Activated CD8-positive, alpha-beta T cell treated with anti-CD3 and anti-CD28 coated beads, Interleukin-2, amount 10 ng/mL, durations not matched to agents 7 days and 5 days (primary cell): ENCODE results near the gene MRTFA. TPM values are rescaled to one million over a fixed set of nuclear protein-coding genes. Genes with fewer than 3 reads are reported as not detected.
"Not testable (repeated sequence)": the region's sequence is repeated elsewhere in the genome, so short reads cannot be mapped to it uniquely, and the experiment has no call there.

Experiments
- ATAC-seq: fragments of 150-1000 bp; cut with Tn5 transposase; one replicate; pipeline ENCODE4 v1.10.0; 2021; ENCODE audit warnings: moderate library complexity
- CTCF ChIA-PET: fragments of 350-600 bp; sonication (Branson Sonifier 250); formaldehyde crosslinking; loops from one replicate; lab custom pipeline; 2021; ENCODE audit warnings: antibody characterized with exemption; lab: Charles Lee
- POLR2A ChIA-PET: fragments of 350-600 bp; sonication (Branson Sonifier 250); formaldehyde crosslinking; loops from one replicate; lab custom pipeline; 2021; ENCODE audit warnings: antibody characterized with exemption; lab: Charles Lee
- DNase-seq: peaks from one replicate; pipeline ENCODE4 v3.0.0-alpha.2; 2020
- H3K27ac Mint-ChIP-seq: one replicate; pipeline ENCODE4 v1.8.0; 2021; ENCODE audit warnings: mild to moderate bottlenecking, mixed read lengths
- H3K27me3 Mint-ChIP-seq: one replicate; pipeline ENCODE4 v1.8.0; 2021; ENCODE audit warnings: low read depth, mixed read lengths
- H3K36me3 Mint-ChIP-seq: one replicate; pipeline ENCODE4 v1.8.0; 2021; ENCODE audit warnings: low read depth, mixed read lengths
- H3K4me1 Mint-ChIP-seq: one replicate; pipeline ENCODE4 v1.8.0; 2021; ENCODE audit warnings: low read depth, mixed read lengths
- H3K4me3 Mint-ChIP-seq: one replicate; pipeline ENCODE4 v1.8.0; 2021; ENCODE audit warnings: mild to moderate bottlenecking, mixed read lengths
- H3K9me3 Mint-ChIP-seq: one replicate; pipeline ENCODE4 v1.8.0; 2022; ENCODE audit warnings: mixed read lengths; ENCODE audit not compliant: insufficient read depth
- total RNA-seq, 2 experiments: library from RNA; stranded (reverse); gene quantifications; one replicate each; pipeline ENCODE4 v1.2.3, GENCODE V29; 2021

The MRTFA gene
- total RNA-seq, 2 experiments from 2014 or later = 65.0 to 65.1 TPM

GRCh38 chr22:40519284-40519947 lies 117.1 kb downstream of the MRTFA start:
- Mint-ChIP-seq H3K27ac (peak overlapping the region; percentile 88), H3K36me3 (peaks cover 18% of the 10 kb centered on the region), H3K9me3 (no peaks in the 10 kb centered on the region), H3K4me3 (peak overlapping the region; percentile 68), H3K4me1 (peaks cover 26% of the 10 kb centered on the region), H3K27me3 (no peaks in the 10 kb centered on the region)
- CTCF ChIA-PET = interaction anchor here (1.0 to 2.9 kb wide), 6 partner anchors 13 to 127 kb away, joined by 3 to 27 read pairs (median 7); no protein-coding TSS in a partner anchor
- POLR2A ChIA-PET = interaction anchor here (1.1 to 1.5 kb wide), 2 partner anchors 8 to 118 kb away, joined by 3 read pairs; no protein-coding TSS in a partner anchor
- DNase-seq = no peak
- peak; percentile 94 for ATAC-seq

- Mint-ChIP-seq H3K4me3 (peak overlapping the region; percentile 68), H3K36me3 (peaks cover 18% of the 10 kb centered on the region), H3K9me3 (no peaks in the 10 kb centered on the region), H3K27me3 (no peaks in the 10 kb centered on the region), H3K27ac (peak overlapping the region; percentile 88), H3K4me1 (peaks cover 26% of the 10 kb centered on the region)
- DNase-seq (no peak), ATAC-seq (peak; percentile 46)
- CTCF ChIA-PET = interaction anchor here (1.0 to 2.9 kb wide), 6 partner anchors 14 to 127 kb away, joined by 3 to 27 read pairs (median 7); no protein-coding TSS in a partner anchor
- POLR2A ChIA-PET = interaction anchor here (1.5 kb wide), 1 partner anchor 119 kb away, joined by 3 read pairs; no protein-coding TSS in a partner anchor
Observed at GRCh38 chr22:40518840-40519239, 117.7 kb downstream of the MRTFA start.

- no peaks in the 10 kb centered on the region for H3K9me3 Mint-ChIP-seq
- H3K4me3 Mint-ChIP-seq = no peak overlapping the region
- H3K27ac Mint-ChIP-seq = no peak overlapping the region
- CTCF ChIA-PET = interaction anchor here (1.5 to 2.4 kb wide), 2 partner anchors 29 to 81 kb away, joined by 4 to 13 read pairs; no protein-coding TSS in a partner anchor
- POLR2A ChIA-PET = interaction anchor here (1.1 kb wide), 1 partner anchor 9 kb away, joined by 3 read pairs; no protein-coding TSS in a partner anchor
- no peak for DNase-seq
- H3K27me3 Mint-ChIP-seq = no peaks in the 10 kb centered on the region
- no peak for ATAC-seq
- H3K4me1 Mint-ChIP-seq = peaks cover 26% of the 10 kb centered on the region
- peaks cover 16% of the 10 kb centered on the region for H3K36me3 Mint-ChIP-seq
Observed at GRCh38 chr22:40517631-40518030, 118.9 kb downstream of the MRTFA start.

GRCh38 chr22:40516416-40516815 lies 120.1 kb downstream of the MRTFA start:
- POLR2A ChIA-PET = no interaction called here
- H3K4me1 Mint-ChIP-seq = peaks cover 26% of the 10 kb centered on the region
- no peak overlapping the region for H3K27ac Mint-ChIP-seq

GRCh38 chr22:40512426-40513136 lies 123.9 kb downstream of the MRTFA start:
- ATAC-seq (no peak), DNase-seq (no peak)
- H3K36me3 Mint-ChIP-seq = peaks cover 7% of the 10 kb centered on the region
- no peak overlapping the region for H3K4me3 Mint-ChIP-seq
- H3K4me1 Mint-ChIP-seq = peaks cover under 1% of the 10 kb centered on the region
- H3K27me3 Mint-ChIP-seq = no peaks in the 10 kb centered on the region
- POLR2A ChIA-PET = no interaction called here
- no peak overlapping the region for H3K27ac Mint-ChIP-seq
- no peaks in the 10 kb centered on the region for H3K9me3 Mint-ChIP-seq
- CTCF ChIA-PET = interaction anchor here (0.9 to 1.8 kb wide), 6 partner anchors 12 to 170 kb away, joined by 3 to 10 read pairs (median 6); no protein-coding TSS in a partner anchor

More at GRCh38 chr22:40516416-40516815, 120.1 kb downstream of the MRTFA start:
- Mint-ChIP-seq H3K4me3 (no peak overlapping the region), H3K27me3 (no peaks in the 10 kb centered on the region), H3K9me3 (no peaks in the 10 kb centered on the region), H3K36me3 (peaks cover 16% of the 10 kb centered on the region)
- DNase-seq (no peak), ATAC-seq (no peak)
- CTCF ChIA-PET = interaction anchor here (0.7 to 1.7 kb wide), 5 partner anchors 18 to 1745 kb away, joined by 3 to 8 read pairs (median 4); no protein-coding TSS in a partner anchor

GRCh38 chr22:40511604-40512003 lies 124.9 kb downstream of the MRTFA start:
- Mint-ChIP-seq H3K9me3 (no peaks in the 10 kb centered on the region), H3K27ac (no peak overlapping the region), H3K4me3 (no peak overlapping the region), H3K36me3 (peaks cover 7% of the 10 kb centered on the region), H3K4me1 (no peaks in the 10 kb centered on the region), H3K27me3 (no peaks in the 10 kb centered on the region)
- no peak for ATAC-seq
- POLR2A ChIA-PET = no interaction called here
- DNase-seq = no peak
- CTCF ChIA-PET = interaction anchor here (1.4 kb wide), 1 partner anchor 75 kb away, joined by 8 read pairs; no protein-coding TSS in a partner anchor

- ATAC-seq (no peak), DNase-seq (no peak)
- Mint-ChIP-seq H3K9me3 (no peaks in the 10 kb centered on the region), H3K4me1 (no peaks in the 10 kb centered on the region), H3K36me3 (peaks cover 5% of the 10 kb centered on the region), H3K27me3 (no peaks in the 10 kb centered on the region), H3K4me3 (no peak overlapping the region), H3K27ac (no peak overlapping the region)
- ChIA-PET POLR2A (no interaction called here), CTCF (interaction anchor here (2.0 kb wide), 1 partner anchor 74 kb away, joined by 8 read pairs; no protein-coding TSS in a partner anchor)
Observed at GRCh38 chr22:40510631-40511364, 125.7 kb downstream of the MRTFA start.

- POLR2A ChIA-PET = no interaction called here
- CTCF ChIA-PET = interaction anchor here (0.7 to 2.0 kb wide), 6 partner anchors 15 to 137 kb away, joined by 3 to 8 read pairs (median 4); no protein-coding TSS in a partner anchor
- Mint-ChIP-seq H3K4me1 (no peaks in the 10 kb centered on the region), H3K36me3 (no peaks in the 10 kb centered on the region), H3K9me3 (no peaks in the 10 kb centered on the region), H3K27ac (no peak overlapping the region), H3K4me3 (no peak overlapping the region), H3K27me3 (no peaks in the 10 kb centered on the region)
- ATAC-seq (no peak), DNase-seq (no peak)
Observed at GRCh38 chr22:40509401-40510134, 127.0 kb downstream of the MRTFA start.

GRCh38 chr22:40508046-40508445 lies 128.5 kb downstream of the MRTFA start:
- H3K4me3 Mint-ChIP-seq, H3K27ac Mint-ChIP-seq, H3K4me1 Mint-ChIP-seq, H3K36me3 Mint-ChIP-seq, H3K27me3 Mint-ChIP-seq, POLR2A ChIA-PET, ATAC-seq, H3K9me3 Mint-ChIP-seq, DNase-seq: not testable (repeated sequence)
- CTCF ChIA-PET = interaction anchor here (1.4 to 1.5 kb wide), 2 partner anchors 16 to 73 kb away, joined by 3 to 4 read pairs; no protein-coding TSS in a partner anchor

GRCh38 chr22:40507491-40507890 lies 129.0 kb downstream of the MRTFA start:
- Mint-ChIP-seq H3K36me3 (peaks cover 4% of the 10 kb centered on the region), H3K4me1 (peaks cover 5% of the 10 kb centered on the region), H3K4me3 (no peak overlapping the region), H3K27me3 (no peaks in the 10 kb centered on the region), H3K9me3 (no peaks in the 10 kb centered on the region), H3K27ac (no peak overlapping the region)
- CTCF ChIA-PET = interaction anchor here (1.3 kb wide), 1 partner anchor 19 kb away, joined by 3 read pairs; no protein-coding TSS in a partner anchor
- DNase-seq = no peak
- no peak for ATAC-seq
- POLR2A ChIA-PET = no interaction called here
